Tibial artery (tissue), 4 donors: ENCODE results near the gene CAMTA1.

ENCODE experiments used
- DNase-seq, 2 donors: peaks; one replicate each; pipeline ENCODE4 v3.0.0-alpha.2; 2019
- H3K27ac ChIP-seq, 2 donors: fragments of 200-600 bp; sonication (generic) in 1 of 2; 1 replicate in 1 of 2; 2 replicates in 1 of 2; pipeline ENCODE4 v1.5.1; 2018 to 2019; ENCODE audit warnings: mild to moderate bottlenecking in 1 of 2
- H3K27me3 ChIP-seq, 2 donors: fragments of 200-600 bp; sonication (generic) in 1 of 2; one replicate each; pipeline versions ENCODE4 v1.5.1 to v1.6.0; 2016 to 2019
- H3K36me3 ChIP-seq, 3 donors: fragments of 200-600 bp; sonication (generic) in 2 of 3; one replicate each; pipeline ENCODE4 v1.5.1; 2016 to 2019; ENCODE audit warnings: mild to moderate bottlenecking in 2 of 3
- H3K4me1 ChIP-seq, 4 donors: fragments of 200-600 bp; sonication (generic) in 2 of 4; 1 replicate in 3 of 4; 2 replicates in 1 of 4; pipeline ENCODE4 v1.5.1; 2016 to 2019
- H3K4me3 ChIP-seq, 2 donors: fragments of 200-600 bp; sonication (generic) in 1 of 2; 1 replicate in 1 of 2; 2 replicates in 1 of 2; pipeline ENCODE4 v1.5.1; 2018 to 2019; ENCODE audit warnings: mild to moderate bottlenecking in 2 of 2
- H3K9me3 ChIP-seq, 3 donors: fragments of 200-600 bp; sonication (generic) in 1 of 3; one replicate each; pipeline ENCODE4 v1.5.1; 2016 to 2019
- intact Hi-C: fragments of 100-400 bp; cut with DNase I; formaldehyde crosslinking; loops from one replicate; pipeline ENCODE4 v1.15.0; 2023; ENCODE audit warnings: low total_unique reads
- TF ChIP-seq, protein P1 (sequence below), 2 experiments: fragments of 200-600 bp in 1 of 2; fragments of 450-650 bp in 1 of 2; IDR thresholded peaks; one replicate each; pipeline ENCODE4 v1.5.1; 2017 to 2019; ENCODE audit warnings: antibody characterized with exemption in 2 of 2, mild to moderate bottlenecking in 1 of 2, moderate library complexity in 1 of 2

CAMTA1 gene

DNA sequence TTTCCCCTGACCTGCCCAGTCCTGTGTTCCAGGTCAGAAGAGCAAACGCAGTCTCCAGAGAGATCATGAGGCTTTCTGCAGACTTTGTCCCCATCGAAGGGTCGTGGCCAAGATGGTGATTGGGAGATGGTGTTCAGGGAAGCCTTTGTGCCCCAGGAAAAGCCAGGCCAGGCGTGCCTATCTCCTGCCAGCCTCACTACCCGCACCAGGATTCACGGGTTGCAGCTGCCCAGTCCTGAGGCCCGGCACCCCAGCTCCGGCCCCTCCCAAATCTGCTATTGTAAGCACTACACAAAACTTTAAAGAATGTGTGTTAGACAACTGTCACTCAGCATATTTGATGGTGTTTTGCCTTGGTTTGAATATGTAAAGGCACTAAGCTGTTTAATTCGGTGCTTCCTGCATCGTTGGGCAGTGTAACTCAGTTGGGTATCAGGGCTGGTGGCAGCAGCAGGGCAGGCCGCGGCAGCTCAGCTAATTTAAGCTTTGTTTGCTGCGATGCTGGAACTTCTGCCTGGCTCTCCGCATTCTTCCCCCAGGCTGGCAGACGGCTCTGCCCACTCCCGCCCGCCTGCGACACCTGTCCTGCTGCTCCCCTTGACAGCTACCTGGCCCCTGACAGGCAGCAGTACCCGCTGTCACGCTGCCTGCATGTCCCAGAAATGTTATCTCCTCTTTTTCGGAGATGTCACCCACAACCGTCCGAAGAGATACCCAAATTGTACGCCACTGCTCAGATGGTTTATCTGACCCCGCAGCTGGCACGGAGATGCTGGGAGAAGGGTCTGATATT lies 776.9 kb downstream of the CAMTA1 start:
- TF ChIP-seq, protein P1, sequence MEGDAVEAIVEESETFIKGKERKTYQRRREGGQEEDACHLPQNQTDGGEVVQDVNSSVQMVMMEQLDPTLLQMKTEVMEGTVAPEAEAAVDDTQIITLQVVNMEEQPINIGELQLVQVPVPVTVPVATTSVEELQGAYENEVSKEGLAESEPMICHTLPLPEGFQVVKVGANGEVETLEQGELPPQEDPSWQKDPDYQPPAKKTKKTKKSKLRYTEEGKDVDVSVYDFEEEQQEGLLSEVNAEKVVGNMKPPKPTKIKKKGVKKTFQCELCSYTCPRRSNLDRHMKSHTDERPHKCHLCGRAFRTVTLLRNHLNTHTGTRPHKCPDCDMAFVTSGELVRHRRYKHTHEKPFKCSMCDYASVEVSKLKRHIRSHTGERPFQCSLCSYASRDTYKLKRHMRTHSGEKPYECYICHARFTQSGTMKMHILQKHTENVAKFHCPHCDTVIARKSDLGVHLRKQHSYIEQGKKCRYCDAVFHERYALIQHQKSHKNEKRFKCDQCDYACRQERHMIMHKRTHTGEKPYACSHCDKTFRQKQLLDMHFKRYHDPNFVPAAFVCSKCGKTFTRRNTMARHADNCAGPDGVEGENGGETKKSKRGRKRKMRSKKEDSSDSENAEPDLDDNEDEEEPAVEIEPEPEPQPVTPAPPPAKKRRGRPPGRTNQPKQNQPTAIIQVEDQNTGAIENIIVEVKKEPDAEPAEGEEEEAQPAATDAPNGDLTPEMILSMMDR (IDR thresholded peaks at IDR 0.05) = no peak
- Histone ChIP-seq H3K36me3 (no peaks in the 10 kb centered on the region), H3K4me1 (peaks cover 0 to 15% (median 9%) of the 10 kb centered on the region in 4 donors), H3K27me3 (peaks cover 0 to 3% of the 10 kb centered on the region in 2 donors), H3K4me3 (no peak overlapping the region), H3K27ac (no peak overlapping the region), H3K9me3 (no peaks in the 10 kb centered on the region)
- intact Hi-C loops = no loop called here
- DNase-seq = no peak

DNA sequence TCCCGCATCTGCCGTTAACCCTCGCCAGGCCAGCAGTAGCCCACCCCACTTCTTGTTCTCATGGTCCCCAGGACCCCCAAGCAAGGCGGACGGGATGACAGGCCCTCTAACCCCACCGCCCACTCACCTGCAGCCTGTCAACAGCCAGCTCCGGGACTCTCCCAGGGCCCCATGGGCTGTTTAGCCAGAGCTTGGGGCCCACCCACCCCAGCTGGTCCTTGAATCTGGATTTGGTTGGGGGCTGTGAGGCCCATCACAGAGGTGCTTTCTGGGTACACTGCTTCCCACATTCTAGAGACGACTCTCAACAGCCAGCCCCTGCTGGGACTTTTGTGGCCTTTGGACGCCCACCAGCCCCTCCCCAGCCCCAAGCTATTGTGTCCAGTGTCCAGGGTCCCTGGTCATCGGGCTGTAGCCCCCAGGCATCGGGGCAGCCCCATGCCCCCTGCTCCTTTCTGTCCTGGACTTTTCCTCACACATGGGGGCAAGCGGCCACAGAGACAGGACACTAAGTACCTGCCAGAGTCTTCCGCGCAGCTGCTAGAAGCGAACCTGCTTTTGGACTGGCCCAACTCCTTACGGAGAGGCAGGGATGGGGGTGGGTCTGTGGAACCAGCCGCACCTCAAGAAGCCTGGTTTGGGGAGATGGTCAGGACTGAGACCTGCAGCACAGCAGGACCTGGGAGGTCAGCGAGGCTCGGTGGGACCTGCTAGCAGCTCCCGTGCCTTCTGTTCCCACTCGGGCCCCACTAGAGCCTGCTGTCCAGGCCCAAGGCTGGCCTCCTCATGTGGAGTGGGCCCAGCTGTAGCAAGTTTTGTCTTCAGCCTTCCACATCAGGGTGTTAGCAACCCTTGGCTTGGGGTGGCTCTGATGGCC lies 777.7 kb downstream of the CAMTA1 start:
- Histone ChIP-seq H3K27ac (no peak overlapping the region), H3K36me3 (no peaks in the 10 kb centered on the region), H3K27me3 (peaks cover 0 to 3% of the 10 kb centered on the region in 2 donors), H3K4me1 (peaks cover 0 to 6% (median 1%) of the 10 kb centered on the region in 4 donors), H3K9me3 (no peaks in the 10 kb centered on the region), H3K4me3 (no peak overlapping the region)
- TF ChIP-seq, protein P1 (IDR thresholded peaks at IDR 0.05) = no peak
- intact Hi-C loops = no loop called here
- DNase-seq = no peak

DNA sequence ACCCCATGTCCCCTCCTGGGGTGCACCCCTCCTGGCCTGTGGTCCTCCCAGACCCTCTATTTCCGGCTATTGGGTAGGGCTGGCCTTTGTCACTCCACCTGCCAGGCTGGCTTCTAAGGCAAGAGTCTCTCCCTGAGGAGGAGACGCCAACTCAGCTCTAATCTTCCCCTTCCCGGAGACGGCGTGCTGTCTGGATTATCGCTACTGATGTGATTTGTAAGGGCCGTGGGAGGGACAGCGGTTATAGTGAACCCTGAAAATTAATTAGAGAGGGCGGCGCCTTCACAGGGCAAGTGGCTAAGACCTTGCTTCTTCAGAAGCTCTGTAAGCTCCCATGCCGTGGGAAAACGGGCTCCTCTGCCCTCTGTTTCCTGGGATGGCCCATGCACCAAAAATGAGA lies 778.9 kb downstream of the CAMTA1 start:
- Histone ChIP-seq H3K9me3 (no peaks in the 10 kb centered on the region), H3K27me3 (no peaks in the 10 kb centered on the region), H3K27ac (no peak overlapping the region), H3K4me3 (no peak overlapping the region), H3K36me3 (no peaks in the 10 kb centered on the region), H3K4me1 (no peaks in the 10 kb centered on the region)
- TF ChIP-seq, protein P1 (IDR thresholded peaks at IDR 0.05) = no peak
- intact Hi-C loops = no loop called here
- DNase-seq = no peak

DNA sequence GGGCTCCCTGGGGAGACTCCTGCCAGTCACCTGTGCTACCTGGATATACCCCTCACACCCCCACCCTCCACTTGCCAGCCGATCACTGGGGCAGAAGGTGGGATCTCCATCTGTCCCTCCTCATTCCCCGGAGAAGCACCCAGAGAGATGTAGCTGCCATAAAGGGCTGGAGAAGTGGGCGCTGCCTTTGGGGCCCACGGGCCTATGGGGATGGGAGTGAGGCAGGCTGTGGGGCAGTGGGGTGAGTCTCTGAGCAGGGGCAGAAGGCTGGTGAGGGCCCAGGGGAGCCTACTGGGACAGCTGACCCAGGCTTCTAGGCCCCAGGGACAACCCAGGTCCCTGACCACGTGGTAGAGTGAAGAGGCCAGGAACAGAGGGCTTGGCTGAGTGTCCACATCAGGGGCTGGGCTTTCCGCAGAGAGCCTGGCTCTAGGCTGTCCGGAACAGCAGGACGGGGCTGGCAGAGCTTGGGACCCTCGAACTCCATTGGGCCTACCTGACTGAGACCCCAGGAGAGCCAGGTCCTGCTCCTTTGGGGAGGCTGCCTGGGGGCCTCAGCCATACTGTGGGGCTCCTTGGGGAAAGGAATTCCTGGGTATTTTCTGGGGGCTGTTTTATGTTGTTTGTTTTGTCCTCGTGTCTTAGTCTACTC lies 780.0 kb downstream of the CAMTA1 start:
- Histone ChIP-seq H3K27me3 (no peaks in the 10 kb centered on the region), H3K27ac (no peak overlapping the region), H3K36me3 (no peaks in the 10 kb centered on the region), H3K4me1 (no peaks in the 10 kb centered on the region), H3K9me3 (no peaks in the 10 kb centered on the region), H3K4me3 (no peak overlapping the region)
- no peak for DNase-seq
- intact Hi-C loops = no loop called here
- TF ChIP-seq, protein P1 (IDR thresholded peaks at IDR 0.05) = no peak

DNA sequence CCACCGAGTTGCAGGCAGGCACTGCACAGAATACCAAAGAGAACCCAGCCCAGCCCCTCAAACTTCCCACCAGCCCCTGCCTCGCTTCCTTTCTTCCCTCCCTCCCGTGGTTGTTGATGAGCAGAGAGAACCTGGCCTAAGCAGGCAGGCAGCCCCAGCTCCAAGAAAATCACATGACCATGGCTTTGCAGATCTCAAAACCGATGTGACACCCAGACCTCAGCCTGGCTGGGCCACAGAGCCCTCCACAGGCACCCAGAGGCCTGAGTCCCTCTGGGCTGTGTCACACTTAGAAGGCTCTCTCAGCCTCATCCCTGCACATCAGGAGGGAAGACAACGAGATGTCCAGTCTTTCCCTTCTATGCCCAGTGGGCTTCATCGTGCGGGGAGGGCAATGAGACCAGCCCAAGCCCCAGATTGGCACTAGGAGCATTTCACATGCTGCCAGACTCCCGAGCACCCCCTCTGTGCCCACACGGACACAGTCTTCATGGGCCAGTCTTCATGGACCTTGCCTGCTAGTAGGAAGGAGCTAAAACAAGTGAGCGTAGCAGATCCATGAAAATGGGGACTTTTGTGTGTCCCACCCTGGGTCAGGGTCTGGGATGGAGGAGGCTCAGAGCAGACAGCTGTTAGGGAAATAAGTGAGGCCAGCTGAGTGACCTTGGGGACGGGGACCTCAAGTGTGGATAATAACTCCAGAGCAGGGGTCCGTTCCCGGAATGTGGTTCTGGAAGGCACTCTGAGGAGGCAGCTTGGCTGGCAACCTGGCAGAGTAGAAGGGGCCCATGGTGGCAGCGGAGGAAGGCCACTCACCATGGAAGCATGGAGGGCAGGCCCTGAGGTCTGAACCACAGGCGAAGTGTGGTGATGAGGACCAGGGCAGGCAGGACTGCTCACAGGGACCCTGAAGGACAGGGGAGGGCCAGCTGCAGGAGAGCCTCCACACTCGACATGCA lies 781.4 kb downstream of the CAMTA1 start:
- Histone ChIP-seq H3K36me3 (no peaks in the 10 kb centered on the region), H3K4me1 (no peaks in the 10 kb centered on the region), H3K4me3 (no peak overlapping the region), H3K9me3 (no peaks in the 10 kb centered on the region), H3K27me3 (no peaks in the 10 kb centered on the region), H3K27ac (no peak overlapping the region)
- TF ChIP-seq, protein P1 (IDR thresholded peaks at IDR 0.05) = no peak
- no peak for DNase-seq
- intact Hi-C loops = no loop called here
